ENCODE measurements around the gene ANKHD1. TPM values are rescaled to one million over a fixed set of nuclear protein-coding genes. Genes with fewer than 3 reads are reported as not detected.
A peak's percentile ranks its signal among the peaks of the same experiment; 100 is the strongest.

ANKHD1 gene
- total RNA-seq, 3 donors from 2014 or later (not counting 1 experiment from before 2014, with no cell fraction given): 225 to 239 (median 230) TPM

DNA sequence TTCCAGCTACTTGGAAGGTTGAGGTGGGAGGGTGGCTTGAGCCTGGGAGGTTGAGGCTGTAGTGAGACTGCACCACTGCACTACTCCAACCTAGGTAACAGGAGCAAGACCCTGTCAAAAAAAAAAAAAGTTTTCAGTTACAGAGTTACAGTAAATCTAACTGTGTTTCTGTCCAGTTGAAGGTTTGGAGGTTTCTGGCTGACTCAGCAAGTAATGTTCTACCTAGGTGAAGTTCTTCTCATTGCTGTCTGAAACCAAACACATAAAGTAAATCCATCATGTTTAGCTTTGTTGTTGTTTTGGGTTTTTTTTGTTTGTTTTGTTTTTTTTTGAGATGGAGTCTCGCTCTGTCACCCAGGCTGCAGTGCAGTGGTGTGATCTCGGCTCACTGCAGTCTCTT, 7.9 kb upstream of the ANKHD1 start:
- no peaks in the 10 kb centered on the region for H3K27me3 ChIP-seq (ENCODE audit: control insufficient read depth, insufficient read depth, low read length)
- Mint-ChIP-seq H3K27ac (no peak overlapping the region), H3K27me3 (ENCODE audit: low read depth in 2 of 2) (no peaks in the 10 kb centered on the region), H3K36me3 (no peaks in the 10 kb centered on the region), H3K9me3 (no peaks in the 10 kb centered on the region), H3K4me3 (no peak overlapping the region), H3K4me1 (no peaks in the 10 kb centered on the region)
- DNase-seq (no peak), ATAC-seq (no peak)
- TF ChIP-seq, protein P1, sequence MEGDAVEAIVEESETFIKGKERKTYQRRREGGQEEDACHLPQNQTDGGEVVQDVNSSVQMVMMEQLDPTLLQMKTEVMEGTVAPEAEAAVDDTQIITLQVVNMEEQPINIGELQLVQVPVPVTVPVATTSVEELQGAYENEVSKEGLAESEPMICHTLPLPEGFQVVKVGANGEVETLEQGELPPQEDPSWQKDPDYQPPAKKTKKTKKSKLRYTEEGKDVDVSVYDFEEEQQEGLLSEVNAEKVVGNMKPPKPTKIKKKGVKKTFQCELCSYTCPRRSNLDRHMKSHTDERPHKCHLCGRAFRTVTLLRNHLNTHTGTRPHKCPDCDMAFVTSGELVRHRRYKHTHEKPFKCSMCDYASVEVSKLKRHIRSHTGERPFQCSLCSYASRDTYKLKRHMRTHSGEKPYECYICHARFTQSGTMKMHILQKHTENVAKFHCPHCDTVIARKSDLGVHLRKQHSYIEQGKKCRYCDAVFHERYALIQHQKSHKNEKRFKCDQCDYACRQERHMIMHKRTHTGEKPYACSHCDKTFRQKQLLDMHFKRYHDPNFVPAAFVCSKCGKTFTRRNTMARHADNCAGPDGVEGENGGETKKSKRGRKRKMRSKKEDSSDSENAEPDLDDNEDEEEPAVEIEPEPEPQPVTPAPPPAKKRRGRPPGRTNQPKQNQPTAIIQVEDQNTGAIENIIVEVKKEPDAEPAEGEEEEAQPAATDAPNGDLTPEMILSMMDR (IDR thresholded peaks at IDR 0.05): no peak
- no peaks in the 10 kb centered on the region for H3K4me1 ChIP-seq (ENCODE audit: control insufficient read depth, insufficient read depth, low read length)
- no peak overlapping the region for H3K4me3 ChIP-seq (ENCODE audit: low read length)
- intact Hi-C loops (cut with micrococcal nuclease): no loop called here
- no peak overlapping the region for H3K27ac ChIP-seq (ENCODE audit: low read length)
- peaks cover 6% of the 10 kb centered on the region for H3K36me3 ChIP-seq (ENCODE audit: control insufficient read depth, insufficient read depth, low read length)
- H3K9me3 ChIP-seq (ENCODE audit: control insufficient read depth, insufficient read depth, low read length): no peaks in the 10 kb centered on the region
- WGBS (ENCODE audit: insufficient coverage): 92% methylated on average over 2 of the region's 2 CpGs

DNA sequence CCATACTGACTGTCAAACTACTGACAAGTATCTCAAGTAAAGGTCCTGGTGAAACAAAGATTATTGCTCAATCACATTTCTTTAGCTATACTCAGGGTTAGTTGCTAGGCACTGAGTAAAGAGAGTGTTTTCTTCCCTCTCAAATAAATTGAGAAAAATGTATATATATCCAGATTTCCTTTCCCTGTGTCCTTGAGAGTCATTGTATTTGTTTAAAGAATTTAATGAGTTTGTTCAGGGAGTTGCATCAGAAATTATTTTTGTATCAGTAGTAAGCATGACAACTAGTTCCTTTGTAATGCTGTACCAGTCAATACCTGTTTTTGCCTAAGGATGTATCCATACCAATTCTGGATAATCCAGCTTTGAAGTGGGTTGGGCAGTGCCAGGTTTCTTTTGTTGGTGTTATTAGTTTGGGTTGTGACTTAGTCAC, 3.2 kb upstream of the ANKHD1 start:
- H3K27ac Mint-ChIP-seq: no peak overlapping the region

DNA sequence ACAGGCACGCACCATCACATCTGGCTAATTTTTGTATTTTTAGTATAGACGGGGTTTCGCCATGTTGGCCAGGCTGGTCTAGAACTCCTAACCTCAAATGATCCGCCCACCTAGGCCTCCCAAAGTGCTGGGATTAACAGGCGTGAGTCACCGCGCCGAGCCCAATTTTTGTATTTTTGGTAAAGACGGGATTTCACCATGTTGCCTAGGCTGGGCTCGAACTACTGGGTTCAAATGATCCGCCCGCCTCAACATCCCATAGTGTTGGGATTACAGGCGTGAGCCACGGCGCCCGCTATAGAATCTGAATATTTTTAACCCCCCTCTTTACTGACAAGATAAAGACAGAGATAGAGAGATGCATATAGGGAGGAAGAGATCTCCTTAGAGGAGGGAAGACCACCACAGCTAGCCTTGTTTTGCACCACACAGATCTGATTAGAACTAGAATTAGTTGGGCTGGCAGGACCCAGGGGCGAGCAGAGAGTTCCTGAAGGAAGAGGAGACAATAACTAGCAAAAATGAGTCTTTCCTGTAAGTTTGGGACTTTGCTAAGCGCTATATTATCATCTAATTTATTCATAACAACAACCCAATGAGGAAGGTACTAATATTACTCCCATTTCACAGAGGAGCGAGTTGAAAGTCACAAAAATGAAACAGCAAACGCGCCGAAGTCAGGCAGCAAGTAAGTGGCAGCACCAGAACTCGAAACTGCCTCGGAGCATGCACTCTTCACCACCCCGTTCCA, 1.5 kb upstream of the ANKHD1 start:
- intact Hi-C loops (cut with micrococcal nuclease): loop anchor here (2.0 to 5.0 kb wide), 3 partner anchors 157 to 293 kb away; partner anchors contain the start of genes HARS1, HARS2 and SRA1
- no peaks in the 10 kb centered on the region for H3K9me3 ChIP-seq (ENCODE audit: control insufficient read depth, insufficient read depth, low read length)
- WGBS (ENCODE audit: insufficient coverage): 54% methylated on average over 21 of the region's 25 CpGs
- H3K27me3 Mint-ChIP-seq (ENCODE audit: low read depth in 2 of 2): no peaks in the 10 kb centered on the region
- H3K27me3 ChIP-seq (ENCODE audit: control insufficient read depth, insufficient read depth, low read length): no peaks in the 10 kb centered on the region
- H3K27ac Mint-ChIP-seq: no peak overlapping the region
- H3K4me1 ChIP-seq (ENCODE audit: control insufficient read depth, insufficient read depth, low read length): peaks cover 17% of the 10 kb centered on the region
- peaks cover 2% of the 10 kb centered on the region for H3K36me3 ChIP-seq (ENCODE audit: control insufficient read depth, insufficient read depth, low read length)
- peak in 1 of 2 donors; percentile 68 for DNase-seq
- TF ChIP-seq, protein P1 (IDR thresholded peaks at IDR 0.05): no peak
- peak overlapping the region; percentile 72 for H3K4me3 ChIP-seq (ENCODE audit: low read length)
- H3K36me3 Mint-ChIP-seq: no peaks in the 10 kb centered on the region
- H3K4me1 Mint-ChIP-seq: peaks cover 23 to 32% of the 10 kb centered on the region in 2 donors
- no peak for ATAC-seq
- no peaks in the 10 kb centered on the region for H3K9me3 Mint-ChIP-seq
- H3K27ac ChIP-seq (ENCODE audit: low read length): peak overlapping the region; percentile 80
- H3K4me3 Mint-ChIP-seq: no peak overlapping the region

More for the DNA sequence above, 3.2 kb upstream of the ANKHD1 start:
- no peak for DNase-seq
- Histone ChIP-seq H3K27me3 (ENCODE audit: control insufficient read depth, insufficient read depth, low read length) (no peaks in the 10 kb centered on the region), H3K36me3 (ENCODE audit: control insufficient read depth, insufficient read depth, low read length) (peaks cover under 1% of the 10 kb centered on the region), H3K4me1 (ENCODE audit: control insufficient read depth, insufficient read depth, low read length) (peaks cover 15% of the 10 kb centered on the region), H3K4me3 (ENCODE audit: low read length) (no peak overlapping the region), H3K9me3 (ENCODE audit: control insufficient read depth, insufficient read depth, low read length) (no peaks in the 10 kb centered on the region), H3K27ac (ENCODE audit: low read length) (no peak overlapping the region)
- intact Hi-C loops (cut with micrococcal nuclease): no loop called here
- TF ChIP-seq, protein P1 (IDR thresholded peaks at IDR 0.05): no peak
- Mint-ChIP-seq H3K27me3 (ENCODE audit: low read depth in 2 of 2) (no peaks in the 10 kb centered on the region), H3K36me3 (no peaks in the 10 kb centered on the region), H3K4me1 (peaks cover 12 to 17% of the 10 kb centered on the region in 2 donors), H3K9me3 (no peaks in the 10 kb centered on the region), H3K4me3 (no peak overlapping the region)
- no peak for ATAC-seq

All from natural killer cell (primary cell).